Body of pancreas (tissue), 4 donors: ENCODE data around the gene GLYATL1B. TPM values are rescaled to one million over a fixed set of nuclear protein-coding genes. Genes with fewer than 3 reads are reported as not detected.
"Not testable (repeated sequence)": the region's sequence is repeated elsewhere in the genome, so short reads cannot be mapped to it uniquely, and the experiment has no call there.

Experiments
- ATAC-seq: fragments of 150-250 bp; one replicate; pipeline ENCODE4 v1.9.1; 2016
- DNase-seq, 4 donors: peaks; one replicate each; pipeline ENCODE4 v3.0.0-alpha.2; 2019
- H3K27ac ChIP-seq, 4 donors: fragments of 200-600 bp; sonication (generic); 1 replicate in 3 of 4; 2 replicates in 1 of 4; pipeline versions ENCODE4 v1.5.1 to v1.6.1; 2016 to 2019; ENCODE audit warnings: mild to moderate bottlenecking in 1 of 4, mixed read lengths in 1 of 4, moderate library complexity in 1 of 4
- H3K27me3 ChIP-seq, 2 donors: fragments of 200-600 bp; sonication (generic); one replicate each; pipeline ENCODE4 v1.6.0; 2016; ENCODE audit warnings: mild to moderate bottlenecking in 1 of 2
- H3K36me3 ChIP-seq, 2 donors: fragments of 200-600 bp; sonication (generic); replicated peaks in 1 of 2; 2 replicates each; pipeline ENCODE4 v1.5.1; 2016; ENCODE audit warnings: low read depth in 2 of 2; ENCODE audit not compliant: insufficient read depth in 1 of 2
- H3K4me1 ChIP-seq: fragments of 200-600 bp; sonication (generic); one replicate; pipeline ENCODE4 v1.6.0; 2016
- H3K4me3 ChIP-seq, 2 donors: fragments of 200-600 bp; sonication (generic); 1 replicate in 1 of 2; 2 replicates in 1 of 2; pipeline ENCODE4 v1.5.1; 2016 to 2019
- H3K9me3 ChIP-seq, 3 donors: fragments of 200-600 bp; sonication (generic); 1 replicate in 2 of 3; 2 replicates in 1 of 3; pipeline ENCODE4 v1.5.1; 2016
- POLR2A ChIP-seq, 3 donors: fragments of 450-650 bp; IDR thresholded peaks; one replicate each; pipeline ENCODE4 v1.6.1; 2016; ENCODE audit warnings: antibody characterized with exemption in 3 of 3, mild to moderate bottlenecking in 2 of 3
- WGBS, 2 donors: methylation state at CpG; one replicate each; pipeline ENCODE4 v1.1.5; 2017; 5-methylcytosine and 5-hydroxymethylcytosine counted together
- intact Hi-C: fragments of 100-400 bp; cut with DNase I; formaldehyde crosslinking; loops from one replicate; pipeline ENCODE4 v1.15.1; 2023
- total RNA-seq, 2 donors: library from RNA; depleted of rRNA; stranded (reverse); fragments of >200 nt; gene quantifications; one replicate each; pipeline ENCODE4 v1.1.0, GENCODE V29; 2016
- TF ChIP-seq, protein P1 (sequence below), 7 experiments: fragments of 450-650 bp in 4 of 7; fragments of 200-600 bp in 3 of 7; sonication (generic) in 3 of 7; IDR thresholded peaks; one replicate each; pipeline ENCODE4 v1.5.1; 2016 to 2019; ENCODE audit warnings: antibody characterized with exemption in 7 of 7

Gene GLYATL1B
- total RNA-seq, 2 donors from 2014 or later: not detected

- H3K27ac ChIP-seq: no peak overlapping the region
- 9% methylated on average over 19 to 20 of the region's 20 CpGs for WGBS, 2 donors
- peak; percentile 99 for ATAC-seq
- H3K9me3 ChIP-seq: peaks cover 0 to 5% (median 0%) of the 10 kb centered on the region in 3 donors
- H3K4me3 ChIP-seq: no peak overlapping the region
- no peaks in the 10 kb centered on the region for H3K27me3 ChIP-seq
- H3K4me1 ChIP-seq: peaks cover 9% of the 10 kb centered on the region
- DNase-seq: peak; percentile 84 to 87 (median 85)
- TF ChIP-seq POLR2A (IDR thresholded peaks at IDR 0.05): no peak
- TF ChIP-seq, protein P1, sequence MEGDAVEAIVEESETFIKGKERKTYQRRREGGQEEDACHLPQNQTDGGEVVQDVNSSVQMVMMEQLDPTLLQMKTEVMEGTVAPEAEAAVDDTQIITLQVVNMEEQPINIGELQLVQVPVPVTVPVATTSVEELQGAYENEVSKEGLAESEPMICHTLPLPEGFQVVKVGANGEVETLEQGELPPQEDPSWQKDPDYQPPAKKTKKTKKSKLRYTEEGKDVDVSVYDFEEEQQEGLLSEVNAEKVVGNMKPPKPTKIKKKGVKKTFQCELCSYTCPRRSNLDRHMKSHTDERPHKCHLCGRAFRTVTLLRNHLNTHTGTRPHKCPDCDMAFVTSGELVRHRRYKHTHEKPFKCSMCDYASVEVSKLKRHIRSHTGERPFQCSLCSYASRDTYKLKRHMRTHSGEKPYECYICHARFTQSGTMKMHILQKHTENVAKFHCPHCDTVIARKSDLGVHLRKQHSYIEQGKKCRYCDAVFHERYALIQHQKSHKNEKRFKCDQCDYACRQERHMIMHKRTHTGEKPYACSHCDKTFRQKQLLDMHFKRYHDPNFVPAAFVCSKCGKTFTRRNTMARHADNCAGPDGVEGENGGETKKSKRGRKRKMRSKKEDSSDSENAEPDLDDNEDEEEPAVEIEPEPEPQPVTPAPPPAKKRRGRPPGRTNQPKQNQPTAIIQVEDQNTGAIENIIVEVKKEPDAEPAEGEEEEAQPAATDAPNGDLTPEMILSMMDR (IDR thresholded peaks at IDR 0.05): peak; percentile 88 to 97 (median 93)
- intact Hi-C loops: no loop called here
- no peaks in the 10 kb centered on the region for H3K36me3 ChIP-seq
Observed at GRCh38 chr11:59135648-59136461, 49.7 kb downstream of the GLYATL1B start.

GRCh38 chr11:59136551-59136950 is 50.4 kb downstream of the GLYATL1B start:
- ATAC-seq, H3K36me3 ChIP-seq, H3K9me3 ChIP-seq, H3K4me3 ChIP-seq, intact Hi-C loops, H3K27me3 ChIP-seq, H3K4me1 ChIP-seq, DNase-seq, H3K27ac ChIP-seq: not testable (repeated sequence)
- 53 to 57% methylated on average over 6 of the region's 6 CpGs for WGBS, 2 donors

- TF ChIP-seq POLR2A (IDR thresholded peaks at IDR 0.05): no peak
- TF ChIP-seq, protein P1 (IDR thresholded peaks at IDR 0.05): no peak
- no peaks in the 10 kb centered on the region for H3K36me3 ChIP-seq
- 87 to 93% methylated on average over 8 to 15 of the region's 17 CpGs for WGBS, 2 donors
- H3K4me3 ChIP-seq: no peak overlapping the region
- intact Hi-C loops: no loop called here
- DNase-seq (no peak), ATAC-seq (no peak)
- H3K27ac ChIP-seq: no peak overlapping the region
- H3K9me3 ChIP-seq: no peaks in the 10 kb centered on the region
- peaks cover 13% of the 10 kb centered on the region for H3K4me1 ChIP-seq
- no peaks in the 10 kb centered on the region for H3K27me3 ChIP-seq
Observed at GRCh38 chr11:59137190-59137589, 51.1 kb downstream of the GLYATL1B start.

GRCh38 chr11:59138643-59139042 is 52.5 kb downstream of the GLYATL1B start:
- Histone ChIP-seq H3K36me3 (no peaks in the 10 kb centered on the region), H3K4me3 (no peak overlapping the region), H3K9me3 (no peaks in the 10 kb centered on the region), H3K27me3 (no peaks in the 10 kb centered on the region), H3K4me1 (peaks cover 17% of the 10 kb centered on the region), H3K27ac (no peak overlapping the region)
- WGBS, 2 donors: 70 to 80% methylated on average over 2 of the region's 2 CpGs
- intact Hi-C loops: no loop called here
- no peak for ATAC-seq
- no peak for DNase-seq
- TF ChIP-seq, protein P1 (IDR thresholded peaks at IDR 0.05): no peak
- TF ChIP-seq POLR2A (IDR thresholded peaks at IDR 0.05): no peak

DNA sequence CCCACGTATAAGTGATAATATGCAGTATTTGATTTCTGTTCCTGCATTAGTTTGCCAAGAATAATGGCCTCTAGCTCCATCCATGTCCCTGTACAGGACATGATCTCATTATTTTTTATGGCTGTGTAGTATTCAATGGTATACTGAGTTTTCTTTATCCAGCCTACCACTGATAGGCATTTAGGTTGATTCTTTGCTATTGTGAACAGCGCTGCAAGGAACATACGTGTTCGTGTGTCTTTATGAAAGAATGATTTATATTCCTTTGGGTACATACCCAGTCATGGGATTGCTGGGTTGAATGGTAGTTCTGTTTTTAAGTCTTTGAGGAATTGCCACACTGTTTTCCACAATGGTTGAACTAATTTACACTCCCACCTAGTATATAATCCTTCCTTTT is 55.1 kb downstream of the GLYATL1B start:
- Histone ChIP-seq H3K27ac (no peak overlapping the region), H3K36me3 (no peaks in the 10 kb centered on the region), H3K4me1 (peaks cover 24% of the 10 kb centered on the region), H3K27me3 (no peaks in the 10 kb centered on the region), H3K4me3 (no peak overlapping the region), H3K9me3 (no peaks in the 10 kb centered on the region)
- intact Hi-C loops: no loop called here
- 88 to 92% methylated on average over 4 of the region's 4 CpGs for WGBS, 2 donors
- ATAC-seq (no peak), DNase-seq (no peak)
- TF ChIP-seq, protein P1 (IDR thresholded peaks at IDR 0.05): no peak
- no peak for TF ChIP-seq POLR2A (IDR thresholded peaks at IDR 0.05)
